Measurements from ENCODE around the gene MIX23. TPM values are rescaled to one million over a fixed set of nuclear protein-coding genes. Genes with fewer than 3 reads are reported as not detected.

The MIX23 gene
- total and polyA plus RNA-seq, 2 of the 4 experiments (the other 2 are of a cell fraction), result 10.0 to 26.7 TPM

- Histone ChIP-seq H4K8ac (ENCODE audit: low read depth in 2 of 2, low read length in 2 of 2) (no peak overlapping the region), H2BK15ac (ENCODE audit: low read depth, low read length) (no peak overlapping the region), H2AK5ac (ENCODE audit: low read depth, low read length) (no peak overlapping the region), H3K27ac (ENCODE audit: insufficient read depth, low read length) (no peak overlapping the region), H4K91ac (ENCODE audit: insufficient read depth, low read depth, low read length) (no peak overlapping the region), H3K79me1 (ENCODE audit: low read depth in 1 of 2, low read length in 2 of 2) (no peaks in the 10 kb centered on the region), H4K20me1 (ENCODE audit: insufficient read depth, low read length) (no peaks in the 10 kb centered on the region), H2BK120ac (ENCODE audit: low read depth, low read length) (no peak overlapping the region), H3K9ac (ENCODE audit: low read depth, low read length) (no peak overlapping the region), H2BK20ac (ENCODE audit: low read depth, low read length) (no peak overlapping the region), H3K27me3 (ENCODE audit: control insufficient read depth, insufficient read depth, low read length) (no peaks in the 10 kb centered on the region; the same call in 1 of the 2 replicates), H3K14ac (replicated peaks; ENCODE audit: low read depth, low read length) (no peak overlapping the region), H4K5ac (ENCODE audit: low read depth, low read length) (no peak overlapping the region), H3K4me3 (ENCODE audit: insufficient read depth, low read depth, low read length) (no peak overlapping the region), H3K56ac (ENCODE audit: extremely low read depth, insufficient read depth, low read length) (no peak overlapping the region), H2AK9ac (replicated peaks; ENCODE audit: low read depth, low read length, poor library complexity) (no peak overlapping the region), H3K18ac (ENCODE audit: low read depth, low read length) (no peak overlapping the region), H3K9me1 (ENCODE audit: insufficient read depth, low read length) (no peaks in the 10 kb centered on the region), H3K36me3 (ENCODE audit: control insufficient read depth, insufficient read depth, low read length) (no peaks in the 10 kb centered on the region), H3K23ac (ENCODE audit: low read depth, low read length) (no peak overlapping the region), H3K9me3 (ENCODE audit: control insufficient read depth, insufficient read depth, low read length) (no peaks in the 10 kb centered on the region), H2AFZ (replicated peaks; ENCODE audit: low read length, poor library complexity) (no peak overlapping the region), H3K4ac (ENCODE audit: low read depth, low read length) (no peak overlapping the region), H3K4me2 (ENCODE audit: low read depth, low read length) (no peak overlapping the region), H2BK5ac (ENCODE audit: low read depth, low read length, poor library complexity, severe bottlenecking) (no peak overlapping the region), H3K4me1 (ENCODE audit: control insufficient read depth, insufficient read depth, low read length) (no peaks in the 10 kb centered on the region)
- dilution Hi-C loops (cut with HindIII; ENCODE audit: low sequenced_read_pairs, unreplicated experiment) (no loop called here), intact Hi-C loops (cut with micrococcal nuclease) (no loop called here), in situ Hi-C loops (cut with MboI; ENCODE audit: low sequenced_read_pairs) (no loop called here)
- ChIA-PET POLR2A (ENCODE audit: unreplicated experiment) (no interaction called here), CTCF (no interaction called here)
- WGBS, 2 experiments (ENCODE audit: extremely low coverage in 2 of 2, insufficient read length in 1 of 2), result 38% methylated on average over 1 of the region's 3 CpGs; no CpG with 5 or more reads in 1 of the 2 experiments
- DNase-seq (no peak), ATAC-seq (ENCODE audit: low read depth) (no peak)
- TF ChIP-seq BHLHE40 (IDR thresholded peaks at IDR 0.05; ENCODE audit: low read depth, low read length) (no peak), MAFK (IDR thresholded peaks at IDR 0.05; ENCODE audit: low read depth, low read length) (no peak), CTCF (conservative IDR thresholded peaks at IDR 0.05; ENCODE audit: low read depth, low read length) (no peak)
- no TSS peak for BruUV-seq (replicated peaks)
Observed at GRCh38 chr3:122313281-122313680, 69.8 kb downstream of the MIX23 start.
